Brain microvascular endothelial cell (primary cell): ENCODE results near the gene UBE3B.

Source experiments
- DNase-seq: peaks from one replicate; pipeline ENCODE4 v3.0.0-alpha.2; 2020
- H3K27ac ChIP-seq: fragments of 250-450 bp; sonication (Bioruptor Pico); 2 replicates; pipeline ENCODE4 v1.5.1; 2020; ENCODE audit warnings: mild to moderate bottlenecking, moderate library complexity
- H3K27me3 ChIP-seq: fragments of 250-450 bp; sonication (Bioruptor Pico); replicated peaks from 2 replicates; pipeline ENCODE4 v1.5.1; 2020; ENCODE audit warnings: mild to moderate bottlenecking
- H3K36me3 ChIP-seq: fragments of 250-450 bp; sonication (Bioruptor Pico); replicated peaks from 2 replicates; pipeline ENCODE4 v1.5.1; 2020; ENCODE audit warnings: mild to moderate bottlenecking
- H3K4me3 ChIP-seq: 2 replicates; pipeline ENCODE4 v1.5.1; 2011; ENCODE audit warnings: low read depth, mild to moderate bottlenecking, control low read depth, low read length, moderate library complexity
- in situ Hi-C: cut with HindIII; loops from 2 replicates; pipeline ENCODE4 v1.10.0; 2017; ENCODE audit warnings: low sequenced_read_pairs, low pct_ligation_motif_present
- TF ChIP-seq, protein P1 (sequence below): IDR thresholded peaks from 2 replicates; pipeline ENCODE4 v1.5.1; 2011; ENCODE audit warnings: low read depth, mild to moderate bottlenecking, moderate library complexity, low read length, control low read depth, inconsistent platforms; ENCODE audit errors: missing control alignments

UBE3B gene

DNA sequence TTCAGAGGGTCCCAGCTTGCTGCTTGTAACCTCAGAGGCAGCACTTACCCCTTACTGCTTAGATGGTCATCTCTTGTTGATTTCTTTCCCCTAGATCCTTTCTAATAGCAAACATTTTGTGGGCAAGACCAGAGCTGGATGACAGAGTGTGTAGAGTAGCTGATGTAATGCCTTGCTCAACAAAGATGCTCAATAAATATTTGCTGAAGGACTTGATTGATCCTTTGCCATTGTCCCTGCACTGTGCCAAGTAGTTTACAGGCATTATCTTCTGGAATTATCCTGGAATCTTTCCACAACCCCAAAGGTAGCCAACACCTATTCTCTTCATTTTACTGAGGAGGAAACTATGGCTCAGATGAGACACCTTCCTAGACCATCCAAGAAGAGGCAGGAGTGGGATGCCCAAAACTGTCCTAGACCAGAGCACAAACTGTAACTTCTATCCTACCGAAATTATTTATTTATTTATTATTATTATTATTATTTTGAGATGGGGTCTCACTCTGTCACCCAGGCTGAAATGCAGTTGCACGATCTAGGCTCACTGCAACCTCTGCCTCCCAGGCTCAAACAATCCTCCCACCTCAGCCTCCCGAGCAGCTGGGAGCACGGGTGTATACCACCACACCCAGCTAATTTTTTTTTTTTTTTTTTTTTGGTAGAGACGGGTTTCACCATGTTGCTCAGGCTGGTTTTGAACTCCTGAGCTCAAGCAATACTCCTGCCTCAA, 94.5 kb downstream of the UBE3B start:
- Histone ChIP-seq H3K36me3 (peaks cover 10% of the 10 kb centered on the region), H3K27ac (no peak overlapping the region), H3K4me3 (no peak overlapping the region), H3K27me3 (no peaks in the 10 kb centered on the region)
- TF ChIP-seq, protein P1, sequence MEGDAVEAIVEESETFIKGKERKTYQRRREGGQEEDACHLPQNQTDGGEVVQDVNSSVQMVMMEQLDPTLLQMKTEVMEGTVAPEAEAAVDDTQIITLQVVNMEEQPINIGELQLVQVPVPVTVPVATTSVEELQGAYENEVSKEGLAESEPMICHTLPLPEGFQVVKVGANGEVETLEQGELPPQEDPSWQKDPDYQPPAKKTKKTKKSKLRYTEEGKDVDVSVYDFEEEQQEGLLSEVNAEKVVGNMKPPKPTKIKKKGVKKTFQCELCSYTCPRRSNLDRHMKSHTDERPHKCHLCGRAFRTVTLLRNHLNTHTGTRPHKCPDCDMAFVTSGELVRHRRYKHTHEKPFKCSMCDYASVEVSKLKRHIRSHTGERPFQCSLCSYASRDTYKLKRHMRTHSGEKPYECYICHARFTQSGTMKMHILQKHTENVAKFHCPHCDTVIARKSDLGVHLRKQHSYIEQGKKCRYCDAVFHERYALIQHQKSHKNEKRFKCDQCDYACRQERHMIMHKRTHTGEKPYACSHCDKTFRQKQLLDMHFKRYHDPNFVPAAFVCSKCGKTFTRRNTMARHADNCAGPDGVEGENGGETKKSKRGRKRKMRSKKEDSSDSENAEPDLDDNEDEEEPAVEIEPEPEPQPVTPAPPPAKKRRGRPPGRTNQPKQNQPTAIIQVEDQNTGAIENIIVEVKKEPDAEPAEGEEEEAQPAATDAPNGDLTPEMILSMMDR, result no peak
- in situ Hi-C loops, result no loop called here
- DNase-seq, result no peak

DNA sequence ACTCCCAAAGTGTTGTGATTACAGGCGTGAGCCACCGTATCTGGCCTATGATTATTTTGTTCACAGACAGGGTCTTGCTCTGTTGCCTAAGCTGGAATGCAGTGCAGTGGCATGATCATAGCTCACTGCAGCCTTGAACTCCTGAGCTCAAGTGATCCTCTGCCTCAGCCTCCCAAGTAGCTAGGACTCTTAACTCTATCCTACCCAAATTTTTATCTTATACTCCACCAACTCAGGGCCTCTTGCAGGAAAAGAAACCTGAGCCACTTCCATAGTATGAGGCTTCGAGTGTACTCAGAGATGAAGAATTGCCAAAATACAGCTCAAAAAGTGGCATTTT, 95.0 kb downstream of the UBE3B start:
- Histone ChIP-seq H3K36me3 (peaks cover 15% of the 10 kb centered on the region), H3K27ac (no peak overlapping the region), H3K4me3 (peak overlapping the region; percentile 87), H3K27me3 (no peaks in the 10 kb centered on the region)
- no peak for DNase-seq
- in situ Hi-C loops, result no loop called here
- TF ChIP-seq, protein P1, result no peak

DNA sequence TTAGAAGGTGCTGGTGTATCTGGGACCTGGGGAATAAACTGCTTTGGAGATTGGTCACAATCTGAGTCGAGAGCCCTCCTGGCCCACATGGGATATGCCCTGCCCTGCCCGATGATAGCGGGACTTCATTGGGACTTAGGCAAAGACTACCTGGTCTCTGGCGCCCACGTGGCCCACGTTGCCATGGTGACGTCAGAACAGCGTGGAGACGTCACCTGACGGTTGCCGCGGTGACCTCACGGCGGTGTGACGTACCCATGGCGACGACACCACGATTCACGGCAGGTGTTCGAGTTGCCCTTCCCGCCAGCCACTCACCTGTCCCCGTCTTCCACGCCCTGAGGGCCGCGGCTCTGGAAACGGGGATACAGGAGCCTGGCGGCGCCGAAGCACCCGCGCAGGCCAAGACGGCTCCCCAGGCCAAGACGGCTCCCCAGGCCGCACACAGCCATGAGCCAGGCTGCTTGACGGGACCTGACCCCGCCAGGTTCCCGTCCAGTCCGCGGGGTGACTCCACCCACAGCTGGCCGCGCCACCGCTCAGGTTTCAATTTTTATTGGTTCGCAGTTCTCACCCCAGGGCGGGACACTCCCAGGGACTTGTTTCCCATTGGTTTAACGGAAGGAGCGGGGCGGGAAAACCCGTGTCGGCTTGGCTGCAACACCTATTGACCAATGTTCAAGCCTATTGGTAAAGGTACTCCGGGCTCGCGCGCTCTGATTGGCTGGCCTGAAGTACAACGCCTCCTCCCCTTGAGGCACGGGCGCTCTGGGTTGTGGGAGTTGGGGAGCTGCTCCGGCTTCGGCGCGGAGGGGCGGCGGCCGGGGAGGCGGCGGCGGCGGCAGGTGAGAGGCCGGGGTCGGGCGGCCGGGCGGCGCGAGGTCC, 95.8 kb downstream of the UBE3B start, which contains the start of the genes MMAB and MVK:
Gene MMAB (minus strand): TSS at position 476 of the 885 bp plus-strand sequence. CDS start 24 bp downstream, at position 452.
Gene MVK (plus strand): TSS at position 766 of the 885 bp plus-strand sequence. CDS start 1,029 bp downstream, outside the sequence.
- H3K27me3 ChIP-seq, result no peaks in the 10 kb centered on the region
- peak; percentile 100 for DNase-seq
- peak within 1 kb of the TSS; percentile 82 for H3K27ac ChIP-seq
- in situ Hi-C loops, result no loop called here
- H3K36me3 ChIP-seq, result peaks cover 23% of the 10 kb centered on the region
- TF ChIP-seq, protein P1, result no peak
- peak within 1 kb of the TSS; percentile 87 for H3K4me3 ChIP-seq

DNA sequence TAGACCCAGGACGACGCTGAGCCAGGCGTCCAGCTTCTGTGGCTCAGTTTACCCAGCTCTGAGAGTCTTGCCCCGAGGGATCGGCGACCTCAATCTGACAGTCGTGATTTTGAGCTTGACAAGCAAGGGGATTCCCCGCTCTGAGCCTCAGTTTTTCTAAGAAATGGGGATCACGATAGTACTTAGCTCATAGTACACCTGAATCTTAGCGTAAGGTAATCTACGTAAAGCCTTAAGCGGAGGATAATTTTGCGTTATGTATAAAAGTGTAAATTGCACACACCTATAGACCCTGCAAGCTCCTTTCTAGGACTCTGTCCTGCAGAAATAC, 96.4 kb downstream of the UBE3B start:
- TF ChIP-seq, protein P1, result no peak
- no peak for DNase-seq
- in situ Hi-C loops, result no loop called here
- Histone ChIP-seq H3K4me3 (peak overlapping the region; percentile 87), H3K27ac (no peak overlapping the region), H3K27me3 (no peaks in the 10 kb centered on the region), H3K36me3 (peaks cover 27% of the 10 kb centered on the region)

DNA sequence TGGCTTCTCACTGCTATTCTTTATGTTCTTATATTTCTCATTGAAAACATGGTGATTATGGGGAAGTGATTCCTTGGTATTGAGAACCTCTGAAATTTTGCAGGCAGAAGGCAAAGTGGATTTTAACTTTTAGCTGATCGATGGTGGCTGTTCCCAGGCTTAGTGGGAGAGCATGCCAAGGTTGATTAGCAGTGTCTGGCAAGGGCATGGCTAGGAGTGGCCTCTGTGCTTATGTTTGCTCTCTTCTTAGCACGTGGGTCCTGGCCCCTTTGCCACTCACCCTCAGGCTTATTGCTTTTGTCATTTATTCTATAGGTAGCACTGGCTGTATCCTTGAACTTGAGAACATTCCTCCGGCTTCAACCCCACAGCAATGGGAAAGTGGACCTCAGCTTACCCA, 98.2 kb downstream of the UBE3B start:
- no peaks in the 10 kb centered on the region for H3K27me3 ChIP-seq
- no peak overlapping the region for H3K4me3 ChIP-seq
- H3K36me3 ChIP-seq, result peaks cover 37% of the 10 kb centered on the region
- in situ Hi-C loops, result no loop called here
- DNase-seq, result no peak
- no peak overlapping the region for H3K27ac ChIP-seq
- TF ChIP-seq, protein P1, result no peak
